K562 (cell line): ENCODE data around the gene STK17A.
"Not testable (repeated sequence)": the region's sequence is repeated elsewhere in the genome, so short reads cannot be mapped to it uniquely, and the experiment has no call there.

Experiments used
- E2F4 ChIP-seq: sonication (generic); formaldehyde crosslinking; IDR thresholded peaks from 2 replicates; pipeline ENCODE4 v1.8.0; 2022; ENCODE audit warnings: mild to moderate bottlenecking, low read depth, missing genetic modification reagents
- HMG20B ChIP-seq: fragments of 250-450 bp; sonication (Bioruptor Pico); IDR thresholded peaks from 2 replicates; pipeline ENCODE4 v1.5.0; 2021; ENCODE audit warnings: mild to moderate bottlenecking
- HNRNPK ChIP-seq: fragments of 200-400 bp; formaldehyde crosslinking; IDR thresholded peaks from one replicate; pipeline ENCODE4 v1.6.1; 2018; ENCODE audit warnings: mild to moderate bottlenecking, low read depth, low read length; ENCODE audit not compliant: poor library complexity, severe bottlenecking
- LARP7 ChIP-seq: fragments of 450-650 bp; IDR thresholded peaks from 2 replicates; pipeline ENCODE4 v1.6.1; 2016
- LCOR ChIP-seq: sonication (generic); formaldehyde crosslinking; IDR thresholded peaks from 2 replicates; pipeline ENCODE4 v1.8.0; 2022; ENCODE audit warnings: mild to moderate bottlenecking, missing genetic modification reagents
- RAD51 ChIP-seq: fragments of 450-650 bp; IDR thresholded peaks from 2 replicates; pipeline ENCODE4 v1.7.1; 2016; ENCODE audit warnings: low read depth, mild to moderate bottlenecking, borderline replicate concordance
- SP1 ChIP-seq: sonication (generic); formaldehyde crosslinking; IDR thresholded peaks from 2 replicates; pipeline ENCODE4 v1.8.1; 2022; ENCODE audit warnings: mild to moderate bottlenecking, missing genetic modification reagents
- SREBF1 ChIP-seq: fragments of 150-350 bp; IDR thresholded peaks from 2 replicates; pipeline ENCODE4 v1.6.1; 2014; ENCODE audit warnings: antibody characterized with exemption, low read depth, low read length, borderline replicate concordance
- STAG1 ChIP-seq: sonication (generic); formaldehyde crosslinking; IDR thresholded peaks from 2 replicates; pipeline ENCODE4 v1.5.0; 2020; ENCODE audit warnings: missing genetic modification reagents, borderline replicate concordance
- ZNF274 ChIP-seq: IDR thresholded peaks from 2 replicates; pipeline ENCODE4 v1.6.1; 2011; ENCODE audit warnings: low read depth, mild to moderate bottlenecking, low read length, moderate library complexity, borderline replicate concordance
- TF ChIP-seq, protein P1 (sequence below): fragments of 200-400 bp; formaldehyde crosslinking; IDR thresholded peaks from 2 replicates; pipeline ENCODE4 v1.6.1; 2017; ENCODE audit warnings: mild to moderate bottlenecking, low read depth, low read length, moderate library complexity

- TF ChIP-seq, protein P1, sequence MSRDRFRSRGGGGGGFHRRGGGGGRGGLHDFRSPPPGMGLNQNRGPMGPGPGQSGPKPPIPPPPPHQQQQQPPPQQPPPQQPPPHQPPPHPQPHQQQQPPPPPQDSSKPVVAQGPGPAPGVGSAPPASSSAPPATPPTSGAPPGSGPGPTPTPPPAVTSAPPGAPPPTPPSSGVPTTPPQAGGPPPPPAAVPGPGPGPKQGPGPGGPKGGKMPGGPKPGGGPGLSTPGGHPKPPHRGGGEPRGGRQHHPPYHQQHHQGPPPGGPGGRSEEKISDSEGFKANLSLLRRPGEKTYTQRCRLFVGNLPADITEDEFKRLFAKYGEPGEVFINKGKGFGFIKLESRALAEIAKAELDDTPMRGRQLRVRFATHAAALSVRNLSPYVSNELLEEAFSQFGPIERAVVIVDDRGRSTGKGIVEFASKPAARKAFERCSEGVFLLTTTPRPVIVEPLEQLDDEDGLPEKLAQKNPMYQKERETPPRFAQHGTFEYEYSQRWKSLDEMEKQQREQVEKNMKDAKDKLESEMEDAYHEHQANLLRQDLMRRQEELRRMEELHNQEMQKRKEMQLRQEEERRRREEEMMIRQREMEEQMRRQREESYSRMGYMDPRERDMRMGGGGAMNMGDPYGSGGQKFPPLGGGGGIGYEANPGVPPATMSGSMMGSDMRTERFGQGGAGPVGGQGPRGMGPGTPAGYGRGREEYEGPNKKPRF = not testable (repeated sequence)
- not testable (repeated sequence) for TF ChIP-seq STAG1 (CRISPR knock-in tag); ZNF274; LARP7; SREBF1; HNRNPK; SP1 (CRISPR knock-in tag); LCOR; RAD51; E2F4 (CRISPR knock-in tag); HMG20B (CRISPR knock-in tag)
Measured at GRCh38 chr7:43596426-43596825, 13.5 kb downstream of the STK17A start.
